HG03139 (cell line): Measurements from ENCODE around the gene ZNF79.

ENCODE experiments used
- ATAC-seq: cut with Tn5 transposase; IDR thresholded peaks from one replicate; pipeline ENCODE4 v1.9.1; 2021; ENCODE audit not compliant: unreplicated experiment

ZNF79 gene

GRCh38 chr9:127493592-127494303 lies 69.6 kb downstream of the ZNF79 start:
- no peak for ATAC-seq

- ATAC-seq = no peak
These were observed 70.1 kb downstream of the ZNF79 start for GRCh38 chr9:127494304-127494702.
